GM18526 (cell line): Measurements from ENCODE around the gene ATPAF2.

Experiments
- POLR2A ChIP-seq: IDR thresholded peaks from 3 replicates; pipeline ENCODE4 v1.6.1; 2011; ENCODE audit not compliant: insufficient read length; ENCODE audit errors: extremely low read depth

The ATPAF2 gene

GRCh38 chr17:18045691-18046350 lies 6.9 kb upstream of the ATPAF2 start:
- no peak for TF ChIP-seq POLR2A

- no peak for TF ChIP-seq POLR2A
These were observed 5.6 kb upstream of the ATPAF2 start for GRCh38 chr17:18044609-18045008.

- TF ChIP-seq POLR2A, result no peak
These were observed 4.5 kb upstream of the ATPAF2 start for GRCh38 chr17:18043491-18043890.

- no peak for TF ChIP-seq POLR2A
These were observed 4.0 kb upstream of the ATPAF2 start for GRCh38 chr17:18042983-18043382.

GRCh38 chr17:18041776-18042175 lies 2.8 kb upstream of the ATPAF2 start:
- TF ChIP-seq POLR2A, result no peak

- no peak for TF ChIP-seq POLR2A
These were observed 1.4 kb upstream of the ATPAF2 start for GRCh38 chr17:18040261-18040858.

- TF ChIP-seq POLR2A, result no peak
These were observed 730 bp upstream of the ATPAF2 start for GRCh38 chr17:18039535-18040260.

GRCh38 chr17:18038149-18038850 lies 668 bp downstream of the ATPAF2 start:
- TF ChIP-seq POLR2A, result no peak

- TF ChIP-seq POLR2A, result no peak
These were observed 1.5 kb downstream of the ATPAF2 start for GRCh38 chr17:18037486-18037885.

GRCh38 chr17:18035704-18036103 lies 3.3 kb downstream of the ATPAF2 start:
- TF ChIP-seq POLR2A, result no peak

- TF ChIP-seq POLR2A, result no peak
These were observed 5.4 kb downstream of the ATPAF2 start for GRCh38 chr17:18033442-18034099.

GRCh38 chr17:18031955-18032354 lies 7.0 kb downstream of the ATPAF2 start:
- no peak for TF ChIP-seq POLR2A

GRCh38 chr17:18028952-18029540 lies 9.9 kb downstream of the ATPAF2 start:
- TF ChIP-seq POLR2A, result no peak

- TF ChIP-seq POLR2A, result no peak
These were observed 10.6 kb downstream of the ATPAF2 start for GRCh38 chr17:18028114-18028951.
